Measurements from ENCODE around the gene DLGAP1. TPM values are rescaled to one million over a fixed set of nuclear protein-coding genes. Genes with fewer than 3 reads are reported as not detected.

The DLGAP1 gene
- total and polyA plus RNA-seq, 2 of the 8 experiments (the other 6 are each of a cell fraction or from before 2014, with no cell fraction given): 11.8 to 16.9 TPM

GRCh38 chr18:3651266-3651665 lies 803.8 kb downstream of the DLGAP1 start (continued):
- TF ChIP-seq, protein P1, sequence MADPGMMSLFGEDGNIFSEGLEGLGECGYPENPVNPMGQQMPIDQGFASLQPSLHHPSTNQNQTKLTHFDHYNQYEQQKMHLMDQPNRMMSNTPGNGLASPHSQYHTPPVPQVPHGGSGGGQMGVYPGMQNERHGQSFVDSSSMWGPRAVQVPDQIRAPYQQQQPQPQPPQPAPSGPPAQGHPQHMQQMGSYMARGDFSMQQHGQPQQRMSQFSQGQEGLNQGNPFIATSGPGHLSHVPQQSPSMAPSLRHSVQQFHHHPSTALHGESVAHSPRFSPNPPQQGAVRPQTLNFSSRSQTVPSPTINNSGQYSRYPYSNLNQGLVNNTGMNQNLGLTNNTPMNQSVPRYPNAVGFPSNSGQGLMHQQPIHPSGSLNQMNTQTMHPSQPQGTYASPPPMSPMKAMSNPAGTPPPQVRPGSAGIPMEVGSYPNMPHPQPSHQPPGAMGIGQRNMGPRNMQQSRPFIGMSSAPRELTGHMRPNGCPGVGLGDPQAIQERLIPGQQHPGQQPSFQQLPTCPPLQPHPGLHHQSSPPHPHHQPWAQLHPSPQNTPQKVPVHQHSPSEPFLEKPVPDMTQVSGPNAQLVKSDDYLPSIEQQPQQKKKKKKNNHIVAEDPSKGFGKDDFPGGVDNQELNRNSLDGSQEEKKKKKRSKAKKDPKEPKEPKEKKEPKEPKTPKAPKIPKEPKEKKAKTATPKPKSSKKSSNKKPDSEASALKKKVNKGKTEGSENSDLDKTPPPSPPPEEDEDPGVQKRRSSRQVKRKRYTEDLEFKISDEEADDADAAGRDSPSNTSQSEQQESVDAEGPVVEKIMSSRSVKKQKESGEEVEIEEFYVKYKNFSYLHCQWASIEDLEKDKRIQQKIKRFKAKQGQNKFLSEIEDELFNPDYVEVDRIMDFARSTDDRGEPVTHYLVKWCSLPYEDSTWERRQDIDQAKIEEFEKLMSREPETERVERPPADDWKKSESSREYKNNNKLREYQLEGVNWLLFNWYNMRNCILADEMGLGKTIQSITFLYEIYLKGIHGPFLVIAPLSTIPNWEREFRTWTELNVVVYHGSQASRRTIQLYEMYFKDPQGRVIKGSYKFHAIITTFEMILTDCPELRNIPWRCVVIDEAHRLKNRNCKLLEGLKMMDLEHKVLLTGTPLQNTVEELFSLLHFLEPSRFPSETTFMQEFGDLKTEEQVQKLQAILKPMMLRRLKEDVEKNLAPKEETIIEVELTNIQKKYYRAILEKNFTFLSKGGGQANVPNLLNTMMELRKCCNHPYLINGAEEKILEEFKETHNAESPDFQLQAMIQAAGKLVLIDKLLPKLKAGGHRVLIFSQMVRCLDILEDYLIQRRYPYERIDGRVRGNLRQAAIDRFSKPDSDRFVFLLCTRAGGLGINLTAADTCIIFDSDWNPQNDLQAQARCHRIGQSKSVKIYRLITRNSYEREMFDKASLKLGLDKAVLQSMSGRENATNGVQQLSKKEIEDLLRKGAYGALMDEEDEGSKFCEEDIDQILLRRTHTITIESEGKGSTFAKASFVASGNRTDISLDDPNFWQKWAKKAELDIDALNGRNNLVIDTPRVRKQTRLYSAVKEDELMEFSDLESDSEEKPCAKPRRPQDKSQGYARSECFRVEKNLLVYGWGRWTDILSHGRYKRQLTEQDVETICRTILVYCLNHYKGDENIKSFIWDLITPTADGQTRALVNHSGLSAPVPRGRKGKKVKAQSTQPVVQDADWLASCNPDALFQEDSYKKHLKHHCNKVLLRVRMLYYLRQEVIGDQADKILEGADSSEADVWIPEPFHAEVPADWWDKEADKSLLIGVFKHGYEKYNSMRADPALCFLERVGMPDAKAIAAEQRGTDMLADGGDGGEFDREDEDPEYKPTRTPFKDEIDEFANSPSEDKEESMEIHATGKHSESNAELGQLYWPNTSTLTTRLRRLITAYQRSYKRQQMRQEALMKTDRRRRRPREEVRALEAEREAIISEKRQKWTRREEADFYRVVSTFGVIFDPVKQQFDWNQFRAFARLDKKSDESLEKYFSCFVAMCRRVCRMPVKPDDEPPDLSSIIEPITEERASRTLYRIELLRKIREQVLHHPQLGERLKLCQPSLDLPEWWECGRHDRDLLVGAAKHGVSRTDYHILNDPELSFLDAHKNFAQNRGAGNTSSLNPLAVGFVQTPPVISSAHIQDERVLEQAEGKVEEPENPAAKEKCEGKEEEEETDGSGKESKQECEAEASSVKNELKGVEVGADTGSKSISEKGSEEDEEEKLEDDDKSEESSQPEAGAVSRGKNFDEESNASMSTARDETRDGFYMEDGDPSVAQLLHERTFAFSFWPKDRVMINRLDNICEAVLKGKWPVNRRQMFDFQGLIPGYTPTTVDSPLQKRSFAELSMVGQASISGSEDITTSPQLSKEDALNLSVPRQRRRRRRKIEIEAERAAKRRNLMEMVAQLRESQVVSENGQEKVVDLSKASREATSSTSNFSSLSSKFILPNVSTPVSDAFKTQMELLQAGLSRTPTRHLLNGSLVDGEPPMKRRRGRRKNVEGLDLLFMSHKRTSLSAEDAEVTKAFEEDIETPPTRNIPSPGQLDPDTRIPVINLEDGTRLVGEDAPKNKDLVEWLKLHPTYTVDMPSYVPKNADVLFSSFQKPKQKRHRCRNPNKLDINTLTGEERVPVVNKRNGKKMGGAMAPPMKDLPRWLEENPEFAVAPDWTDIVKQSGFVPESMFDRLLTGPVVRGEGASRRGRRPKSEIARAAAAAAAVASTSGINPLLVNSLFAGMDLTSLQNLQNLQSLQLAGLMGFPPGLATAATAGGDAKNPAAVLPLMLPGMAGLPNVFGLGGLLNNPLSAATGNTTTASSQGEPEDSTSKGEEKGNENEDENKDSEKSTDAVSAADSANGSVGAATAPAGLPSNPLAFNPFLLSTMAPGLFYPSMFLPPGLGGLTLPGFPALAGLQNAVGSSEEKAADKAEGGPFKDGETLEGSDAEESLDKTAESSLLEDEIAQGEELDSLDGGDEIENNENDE (IDR thresholded peaks at IDR 0.05; ENCODE audit: insufficient replicate concordance, low read length): no peak
- TF ChIP-seq RAD21 (IDR thresholded peaks at IDR 0.05 in 1 of 2, conservative IDR thresholded peaks at IDR 0.05 in 1 of 2; ENCODE audit: low read depth in 2 of 2, low read length in 2 of 2) (no peak), BRCA1 (IDR thresholded peaks at IDR 0.05; ENCODE audit: low read depth, low read length) (no peak), MAFK (IDR thresholded peaks at IDR 0.05; ENCODE audit: low read depth, low read length) (no peak), CEBPB (IDR thresholded peaks at IDR 0.05; ENCODE audit: low read depth, low read length) (no peak), CTBP2 (IDR thresholded peaks at IDR 0.05; ENCODE audit: borderline replicate concordance, insufficient read depth, insufficient read length, low read length) (no peak), TAF1 (IDR thresholded peaks at IDR 0.05; ENCODE audit: low read depth, low read length) (no peak), TCF12 (IDR thresholded peaks at IDR 0.05; ENCODE audit: low read depth, low read length) (no peak), JUND (IDR thresholded peaks at IDR 0.05; ENCODE audit: low read length) (no peak), RXRA (IDR thresholded peaks at IDR 0.05; ENCODE audit: insufficient read depth, low read depth, low read length) (no peak), RFX5 (IDR thresholded peaks at IDR 0.05; ENCODE audit: borderline replicate concordance, low read depth, low read length) (no peak), KDM1A (IDR thresholded peaks at IDR 0.05; ENCODE audit: borderline replicate concordance, low read length) (no peak)
